Caco-2 (cell line): ENCODE results near the gene HIVEP3. TPM values are rescaled to one million over a fixed set of nuclear protein-coding genes. Genes with fewer than 3 reads are reported as not detected.

Source experiments
- BruUV-seq: library from RNA; stranded (reverse); fragments of 400-500 nt; replicated peaks from 2 replicates; lab custom pipeline; 2021; lab: Mats Ljungman, UMichigan
- CTCF ChIA-PET: fragments of 300-600 bp; sonication (Branson Sonifier 250); formaldehyde crosslinking; loops from one replicate; lab custom pipeline; 2022; ENCODE audit warnings: antibody characterized with exemption; lab: Charles Lee
- POLR2A ChIA-PET: fragments of 300-600 bp; sonication (Branson Sonifier 250); formaldehyde crosslinking; loops from one replicate; lab custom pipeline; 2022; ENCODE audit warnings: antibody characterized with exemption; lab: Charles Lee
- DNase-seq, 2 experiments: peaks; one replicate each; pipeline versions ENCODE4 v3.0.0 to v3.0.0-alpha.2; 2020 to 2022
- H3K27me3 ChIP-seq: replicated peaks from 2 replicates; pipeline ENCODE4 v1.6.0; 2011; ENCODE audit warnings: low read length; ENCODE audit not compliant: control insufficient read depth, insufficient read depth
- H3K36me3 ChIP-seq: 2 replicates; pipeline ENCODE4 v1.5.1; 2011; ENCODE audit warnings: low read length; ENCODE audit not compliant: control insufficient read depth, insufficient read depth
- H3K4me1 ChIP-seq: fragments of 250-450 bp; sonication (Bioruptor Pico); 2 replicates; pipeline ENCODE4 v1.5.1; 2020; ENCODE audit warnings: mild to moderate bottlenecking
- H3K4me3 ChIP-seq: 2 replicates; pipeline ENCODE4 v1.5.1; 2011; ENCODE audit warnings: low read depth, mild to moderate bottlenecking, control low read depth, low read length
- H3K9me3 ChIP-seq: fragments of 250-450 bp; sonication (Bioruptor Pico); 2 replicates; pipeline ENCODE4 v1.5.1; 2020; ENCODE audit warnings: mild to moderate bottlenecking, moderate library complexity
- H3K27ac Mint-ChIP-seq: one replicate; pipeline ENCODE4 v1.8.0; 2022; ENCODE audit warnings: mixed read lengths; ENCODE audit not compliant: unreplicated experiment
- H3K27me3 Mint-ChIP-seq: one replicate; pipeline ENCODE4 v1.8.0; 2022; ENCODE audit warnings: mixed read lengths; ENCODE audit not compliant: insufficient read depth, unreplicated experiment
- H3K36me3 Mint-ChIP-seq: one replicate; pipeline ENCODE4 v1.8.0; 2022; ENCODE audit warnings: mild to moderate bottlenecking, mixed read lengths; ENCODE audit not compliant: insufficient read depth, unreplicated experiment
- H3K4me1 Mint-ChIP-seq: one replicate; pipeline ENCODE4 v1.8.0; 2022; ENCODE audit warnings: low read depth, mixed read lengths; ENCODE audit not compliant: unreplicated experiment
- H3K4me3 Mint-ChIP-seq: one replicate; pipeline ENCODE4 v1.8.0; 2022; ENCODE audit warnings: mild to moderate bottlenecking, moderate library complexity, mixed read lengths; ENCODE audit not compliant: unreplicated experiment
- H3K9me3 Mint-ChIP-seq: one replicate; pipeline ENCODE4 v1.8.0; 2022; ENCODE audit warnings: mixed read lengths; ENCODE audit not compliant: unreplicated experiment
- intact Hi-C: fragments of 100-400 bp; cut with micrococcal nuclease; formaldehyde crosslinking; loops from one replicate; pipeline ENCODE4 v1.10.0; 2022; ENCODE audit not compliant: unreplicated experiment
- total RNA-seq: library from RNA; stranded (reverse); gene quantifications from 2 replicates; pipeline ENCODE4 v1.2.3, GENCODE V29; 2022
- TF ChIP-seq, protein P1 (sequence below), 2 experiments: fragments of 200-600 bp in 1 of 2; IDR thresholded peaks; 1 replicate in 1 of 2; 2 replicates in 1 of 2; pipeline versions ENCODE4 v1.5.1 to v1.8.0; 2011 to 2022; ENCODE audit warnings: antibody characterized with exemption in 1 of 2, control low read depth in 1 of 2, inconsistent platforms in 1 of 2, low read depth in 1 of 2, low read length in 1 of 2, mild to moderate bottlenecking in 1 of 2, moderate library complexity in 1 of 2; ENCODE audit not compliant: insufficient read depth in 1 of 2, severe bottlenecking in 1 of 2, unreplicated experiment in 1 of 2

Gene HIVEP3
- total RNA-seq, 1 experiment from 2014 or later = 0.25 TPM

DNA sequence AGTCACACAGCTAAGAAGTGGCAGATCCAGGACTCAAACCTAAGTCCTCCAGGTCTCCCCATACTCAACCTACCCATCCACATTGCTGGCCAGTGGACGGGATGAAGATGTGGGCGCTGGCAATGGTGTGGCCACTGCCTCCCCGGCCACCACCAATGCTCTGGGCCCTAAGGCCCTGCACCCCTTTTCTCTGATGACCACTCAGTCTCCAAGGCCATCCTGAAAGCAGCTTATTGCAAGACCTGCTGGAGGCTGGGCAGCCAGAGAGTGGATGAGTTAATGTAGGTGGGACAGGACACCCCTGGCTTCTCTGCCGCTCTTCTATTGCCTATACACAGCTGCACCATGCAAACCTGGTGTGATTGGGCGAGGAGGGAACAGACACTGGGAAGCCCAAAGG, 178.7 kb downstream of the HIVEP3 start:
- TF ChIP-seq, protein P1, sequence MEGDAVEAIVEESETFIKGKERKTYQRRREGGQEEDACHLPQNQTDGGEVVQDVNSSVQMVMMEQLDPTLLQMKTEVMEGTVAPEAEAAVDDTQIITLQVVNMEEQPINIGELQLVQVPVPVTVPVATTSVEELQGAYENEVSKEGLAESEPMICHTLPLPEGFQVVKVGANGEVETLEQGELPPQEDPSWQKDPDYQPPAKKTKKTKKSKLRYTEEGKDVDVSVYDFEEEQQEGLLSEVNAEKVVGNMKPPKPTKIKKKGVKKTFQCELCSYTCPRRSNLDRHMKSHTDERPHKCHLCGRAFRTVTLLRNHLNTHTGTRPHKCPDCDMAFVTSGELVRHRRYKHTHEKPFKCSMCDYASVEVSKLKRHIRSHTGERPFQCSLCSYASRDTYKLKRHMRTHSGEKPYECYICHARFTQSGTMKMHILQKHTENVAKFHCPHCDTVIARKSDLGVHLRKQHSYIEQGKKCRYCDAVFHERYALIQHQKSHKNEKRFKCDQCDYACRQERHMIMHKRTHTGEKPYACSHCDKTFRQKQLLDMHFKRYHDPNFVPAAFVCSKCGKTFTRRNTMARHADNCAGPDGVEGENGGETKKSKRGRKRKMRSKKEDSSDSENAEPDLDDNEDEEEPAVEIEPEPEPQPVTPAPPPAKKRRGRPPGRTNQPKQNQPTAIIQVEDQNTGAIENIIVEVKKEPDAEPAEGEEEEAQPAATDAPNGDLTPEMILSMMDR (IDR thresholded peaks at IDR 0.05; ENCODE audit: insufficient read depth in 1 of 2, low read depth in 1 of 2, low read length in 1 of 2, severe bottlenecking in 1 of 2, unreplicated experiment in 1 of 2) = no peak
- no peaks in the 10 kb centered on the region for H3K36me3 ChIP-seq
- no peaks in the 10 kb centered on the region for H3K27me3 ChIP-seq
- Mint-ChIP-seq H3K27me3 (peaks cover 5% of the 10 kb centered on the region), H3K4me3 (no peak overlapping the region), H3K36me3 (no peaks in the 10 kb centered on the region), H3K27ac (no peak overlapping the region), H3K9me3 (no peaks in the 10 kb centered on the region), H3K4me1 (no peaks in the 10 kb centered on the region)
- H3K9me3 ChIP-seq = no peaks in the 10 kb centered on the region
- no peak for DNase-seq
- POLR2A ChIA-PET = no interaction called here
- BruUV-seq = no TSS peak
- CTCF ChIA-PET = no interaction called here
- H3K4me3 ChIP-seq = no peak overlapping the region
- intact Hi-C loops = no loop called here
- no peaks in the 10 kb centered on the region for H3K4me1 ChIP-seq

DNA sequence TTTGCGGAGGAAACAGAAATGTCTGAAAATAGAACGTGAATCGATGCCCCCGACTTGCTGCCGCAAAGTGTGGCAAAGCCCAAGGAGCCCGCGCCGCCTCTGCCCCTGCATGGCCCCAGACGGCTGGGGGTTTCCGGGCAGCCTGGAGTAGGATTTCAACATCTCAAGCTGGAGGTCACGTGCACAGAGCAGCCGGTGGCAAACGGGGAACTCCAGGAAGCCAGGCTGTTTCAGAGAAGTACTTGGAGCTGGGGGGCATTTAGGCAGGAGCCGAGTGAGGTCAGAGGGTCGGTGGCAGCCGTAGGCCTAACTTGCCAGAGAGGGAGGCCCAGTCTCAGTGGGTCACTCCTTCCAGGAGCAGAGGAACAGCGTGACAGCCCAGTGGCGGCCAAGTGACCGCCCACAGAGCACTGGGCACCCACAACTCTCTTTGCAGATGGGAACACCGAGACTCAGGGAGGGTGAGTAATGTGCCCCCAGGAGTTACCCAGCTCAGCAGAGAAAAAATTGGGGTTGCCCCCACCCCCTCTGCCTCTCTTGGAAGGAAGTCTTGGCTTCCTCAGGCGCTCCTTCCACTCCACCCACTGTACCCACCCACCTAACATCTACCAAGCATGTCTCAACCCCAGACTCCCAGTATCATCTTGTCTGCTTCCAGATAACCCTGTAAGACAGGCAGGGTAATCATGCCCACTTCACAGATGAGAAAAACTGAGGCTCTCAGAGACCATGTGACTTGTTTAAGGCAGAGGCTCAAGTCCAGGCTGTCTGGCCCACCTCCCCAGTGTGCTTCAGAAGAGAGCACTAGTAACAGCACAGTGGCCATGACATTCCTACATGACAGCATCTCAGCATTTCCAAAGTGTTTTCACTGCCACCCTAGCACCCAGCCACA, 179.4 kb downstream of the HIVEP3 start:
- no peak overlapping the region for H3K4me3 ChIP-seq
- no peaks in the 10 kb centered on the region for H3K27me3 ChIP-seq
- BruUV-seq = no TSS peak
- TF ChIP-seq, protein P1 (IDR thresholded peaks at IDR 0.05; ENCODE audit: insufficient read depth in 1 of 2, low read depth in 1 of 2, low read length in 1 of 2, severe bottlenecking in 1 of 2, unreplicated experiment in 1 of 2) = no peak
- POLR2A ChIA-PET = no interaction called here
- intact Hi-C loops = no loop called here
- Mint-ChIP-seq H3K36me3 (no peaks in the 10 kb centered on the region), H3K4me1 (no peaks in the 10 kb centered on the region), H3K27ac (no peak overlapping the region), H3K27me3 (peaks cover 7% of the 10 kb centered on the region), H3K4me3 (no peak overlapping the region), H3K9me3 (no peaks in the 10 kb centered on the region)
- DNase-seq = no peak
- no peaks in the 10 kb centered on the region for H3K4me1 ChIP-seq
- H3K9me3 ChIP-seq = no peaks in the 10 kb centered on the region
- H3K36me3 ChIP-seq = no peaks in the 10 kb centered on the region
- CTCF ChIA-PET = no interaction called here

DNA sequence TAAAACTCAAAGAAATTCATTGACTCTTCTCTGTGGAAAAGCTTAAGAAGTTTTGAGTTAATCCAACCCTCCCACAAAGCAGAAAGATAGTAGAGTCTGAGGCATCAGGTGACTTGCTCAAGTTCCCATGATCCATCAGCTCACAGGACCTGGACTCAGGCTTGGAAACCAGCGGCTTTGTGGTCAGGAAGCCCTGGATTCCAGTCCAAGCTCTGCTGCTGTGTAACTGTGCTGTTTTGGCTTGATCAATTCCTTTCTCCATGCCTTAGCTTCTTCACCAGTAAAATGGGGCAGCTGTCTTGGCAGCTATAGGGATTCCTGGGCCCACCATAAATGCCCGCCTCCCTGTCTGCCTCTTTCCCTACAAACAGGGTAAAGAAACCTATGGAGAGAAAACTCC, 180.2 kb downstream of the HIVEP3 start:
- Mint-ChIP-seq H3K4me1 (no peaks in the 10 kb centered on the region), H3K27me3 (peaks cover 10% of the 10 kb centered on the region), H3K27ac (no peak overlapping the region), H3K4me3 (no peak overlapping the region), H3K36me3 (no peaks in the 10 kb centered on the region), H3K9me3 (no peaks in the 10 kb centered on the region)
- CTCF ChIA-PET = no interaction called here
- no peak for DNase-seq
- POLR2A ChIA-PET = no interaction called here
- TF ChIP-seq, protein P1 (IDR thresholded peaks at IDR 0.05; ENCODE audit: insufficient read depth in 1 of 2, low read depth in 1 of 2, low read length in 1 of 2, severe bottlenecking in 1 of 2, unreplicated experiment in 1 of 2) = no peak
- BruUV-seq = no TSS peak
- H3K36me3 ChIP-seq = no peaks in the 10 kb centered on the region
- H3K4me1 ChIP-seq = no peaks in the 10 kb centered on the region
- H3K9me3 ChIP-seq = no peaks in the 10 kb centered on the region
- no peaks in the 10 kb centered on the region for H3K27me3 ChIP-seq
- no peak overlapping the region for H3K4me3 ChIP-seq
- intact Hi-C loops = no loop called here
